Measurements from ENCODE around the gene MAST2. TPM values are rescaled to one million over a fixed set of nuclear protein-coding genes. Genes with fewer than 3 reads are reported as not detected.

The MAST2 gene
- total and polyA plus RNA-seq, 2 of the 4 experiments (the other 2 are of a cell fraction), result 14.2 to 41.0 TPM

GRCh38 chr1:46041551-46041950 lies 238.1 kb downstream of the MAST2 start:
- Histone ChIP-seq H3K9me1 (ENCODE audit: insufficient read depth, low read length) (peaks cover 8% of the 10 kb centered on the region), H2BK120ac (ENCODE audit: low read depth, low read length) (no peak overlapping the region), H4K5ac (ENCODE audit: low read depth, low read length) (no peak overlapping the region), H2AK5ac (ENCODE audit: low read depth, low read length) (no peak overlapping the region), H2BK5ac (ENCODE audit: low read depth, low read length, poor library complexity, severe bottlenecking) (no peak overlapping the region), H3K4me2 (ENCODE audit: low read depth, low read length) (no peak overlapping the region), H3K79me1 (ENCODE audit: low read depth in 1 of 2, low read length in 2 of 2) (0 out of 4 replicates have a peak, but pooled peaks cover 0 to 5% of the 10 kb centered on the region in 2 experiments), H2AK9ac (replicated peaks; ENCODE audit: low read depth, low read length, poor library complexity) (no peak overlapping the region), H4K8ac (ENCODE audit: low read depth in 2 of 2, low read length in 2 of 2) (no peak overlapping the region), H3K9me3 (ENCODE audit: control insufficient read depth, insufficient read depth, low read length) (no peaks in the 10 kb centered on the region), H3K23ac (ENCODE audit: low read depth, low read length) (no peak overlapping the region), H3K9ac (ENCODE audit: low read depth, low read length) (no peak overlapping the region), H3K4me3 (ENCODE audit: insufficient read depth, low read depth, low read length) (no peak overlapping the region), H3K56ac (ENCODE audit: extremely low read depth, insufficient read depth, low read length) (no peak overlapping the region), H3K4ac (ENCODE audit: low read depth, low read length) (no peak overlapping the region), H3K36me3 (ENCODE audit: control insufficient read depth, insufficient read depth, low read length) (peaks cover 2% of the 10 kb centered on the region; the same call in 1 of the 2 replicates), H2BK15ac (ENCODE audit: low read depth, low read length) (no peak overlapping the region), H2BK20ac (ENCODE audit: low read depth, low read length) (no peak overlapping the region), H4K91ac (ENCODE audit: insufficient read depth, low read depth, low read length) (no peak overlapping the region), H4K20me1 (ENCODE audit: insufficient read depth, low read length) (0 out of 2 replicates have a peak, but pooled peaks cover 6% of the 10 kb centered on the region), H3K27ac (ENCODE audit: insufficient read depth, low read length) (no peak overlapping the region), H3K18ac (ENCODE audit: low read depth, low read length) (no peak overlapping the region), H3K14ac (replicated peaks; ENCODE audit: low read depth, low read length) (no peak overlapping the region), H3K4me1 (ENCODE audit: control insufficient read depth, insufficient read depth, low read length) (peaks cover 6% of the 10 kb centered on the region; the same call in 1 of the 2 replicates), H3K27me3 (ENCODE audit: control insufficient read depth, insufficient read depth, low read length) (no peaks in the 10 kb centered on the region), H2AFZ (replicated peaks; ENCODE audit: low read length, poor library complexity) (no peak overlapping the region)
- BruUV-seq (replicated peaks), result no TSS peak
- intact Hi-C loops (cut with micrococcal nuclease), result loop anchor here (10.0 kb wide), 1 partner anchor 53 kb away; no protein-coding TSS in a partner anchor
- dilution Hi-C loops (cut with HindIII; ENCODE audit: low sequenced_read_pairs, unreplicated experiment), result loop anchor here (25.0 kb wide), 1 partner anchor 146 kb away; the partner anchor contains the start of genes P3R3URF, POMGNT1 and TSPAN1
- TF ChIP-seq MXI1 (IDR thresholded peaks at IDR 0.05; ENCODE audit: borderline replicate concordance, low read depth, low read length) (no peak), BHLHE40 (IDR thresholded peaks at IDR 0.05; ENCODE audit: low read depth, low read length) (no peak), CTCF (conservative IDR thresholded peaks at IDR 0.05; ENCODE audit: low read depth, low read length) (no peak), RCOR1 (IDR thresholded peaks at IDR 0.05; ENCODE audit: insufficient replicate concordance, low read length) (no peak), FOS (IDR thresholded peaks at IDR 0.05; ENCODE audit: low read depth, low read length) (no peak), SMC3 (IDR thresholded peaks at IDR 0.05; ENCODE audit: low read depth, low read length) (no peak), NFE2L2 (IDR thresholded peaks at IDR 0.05; ENCODE audit: low read depth, low read length) (no peak), CHD1 (IDR thresholded peaks at IDR 0.05; ENCODE audit: low read depth, low read length) (no peak), RFX5 (IDR thresholded peaks at IDR 0.05; ENCODE audit: low read depth, low read length) (no peak), MAZ (IDR thresholded peaks at IDR 0.05; ENCODE audit: borderline replicate concordance, low read depth, low read length) (no peak), MAFK (IDR thresholded peaks at IDR 0.05; ENCODE audit: low read depth, low read length) (no peak), ELK1 (IDR thresholded peaks at IDR 0.05; ENCODE audit: borderline replicate concordance, low read depth, low read length) (no peak), POLR2A (IDR thresholded peaks at IDR 0.05; ENCODE audit: low read depth, low read length) (no peak), RAD21 (IDR thresholded peaks at IDR 0.05; ENCODE audit: low read length) (no peak)
- WGBS, 2 experiments (ENCODE audit: extremely low coverage in 2 of 2, insufficient read length in 1 of 2), result no CpG with 5 or more reads among the region's 2 CpGs
- POLR2A ChIA-PET (ENCODE audit: unreplicated experiment), result no interaction called here
- ATAC-seq (ENCODE audit: low read depth) (no peak), DNase-seq (no peak)
- CTCF ChIA-PET, result interaction anchor here (1.3 kb wide), 1 partner anchor 182 kb away, joined by 3 read pairs; no protein-coding TSS in a partner anchor
- in situ Hi-C loops (cut with MboI; ENCODE audit: low sequenced_read_pairs), result no loop called here

Data from IMR-90 (cell line).